ENCODE data around the gene RBM15B.
"Not testable (repeated sequence)": the region's sequence is repeated elsewhere in the genome, so short reads cannot be mapped to it uniquely, and the experiment has no call there.

The RBM15B gene

DNA sequence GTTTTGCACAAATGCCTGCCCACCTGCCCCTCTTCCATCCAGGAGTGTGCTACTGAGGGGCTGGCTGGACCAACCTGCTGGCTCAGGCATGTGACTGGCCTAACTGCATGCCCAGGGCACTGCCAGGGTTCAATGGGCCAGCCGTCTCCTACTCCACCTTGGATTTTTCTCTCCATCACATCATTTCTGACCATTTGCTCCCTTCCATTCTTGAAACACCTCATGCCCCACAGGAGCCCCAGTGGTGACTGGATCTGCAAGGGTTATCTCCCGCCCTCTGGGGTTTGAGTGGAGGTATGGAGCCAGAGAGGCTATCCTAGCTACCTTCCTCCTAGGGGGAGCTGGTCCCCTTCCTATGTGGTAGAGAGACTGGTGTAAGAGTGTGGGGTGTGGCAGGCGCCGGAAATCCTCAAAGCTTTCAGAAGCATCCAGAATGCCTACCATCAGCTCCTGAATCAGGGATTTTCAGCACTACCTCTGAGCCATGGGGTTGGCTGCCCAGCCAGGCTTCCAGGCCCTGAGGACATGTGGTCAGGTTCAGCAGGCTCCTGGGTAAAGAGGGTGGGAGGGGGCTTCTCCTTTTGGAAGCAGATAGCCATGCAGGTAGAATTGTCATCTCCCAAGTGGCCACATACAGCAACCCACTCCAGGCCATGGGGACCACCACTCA lies 8.9 kb upstream of the RBM15B start:
- Histone ChIP-seq H3K9me3 (ENCODE audit: low read length) (no peaks in the 10 kb centered on the region), H3K4me1 (ENCODE audit: insufficient read depth, low read length) (peaks cover 28% of the 10 kb centered on the region), H3K27me3 (ENCODE audit: insufficient read depth, low read length) (peaks cover 4% of the 10 kb centered on the region), H3K4me3 (ENCODE audit: low read length) (no peak overlapping the region), H2AFZ (ENCODE audit: low read depth, low read length) (no peak overlapping the region), H3K36me3 (ENCODE audit: insufficient read depth, low read length) (peaks cover 9% of the 10 kb centered on the region)

DNA sequence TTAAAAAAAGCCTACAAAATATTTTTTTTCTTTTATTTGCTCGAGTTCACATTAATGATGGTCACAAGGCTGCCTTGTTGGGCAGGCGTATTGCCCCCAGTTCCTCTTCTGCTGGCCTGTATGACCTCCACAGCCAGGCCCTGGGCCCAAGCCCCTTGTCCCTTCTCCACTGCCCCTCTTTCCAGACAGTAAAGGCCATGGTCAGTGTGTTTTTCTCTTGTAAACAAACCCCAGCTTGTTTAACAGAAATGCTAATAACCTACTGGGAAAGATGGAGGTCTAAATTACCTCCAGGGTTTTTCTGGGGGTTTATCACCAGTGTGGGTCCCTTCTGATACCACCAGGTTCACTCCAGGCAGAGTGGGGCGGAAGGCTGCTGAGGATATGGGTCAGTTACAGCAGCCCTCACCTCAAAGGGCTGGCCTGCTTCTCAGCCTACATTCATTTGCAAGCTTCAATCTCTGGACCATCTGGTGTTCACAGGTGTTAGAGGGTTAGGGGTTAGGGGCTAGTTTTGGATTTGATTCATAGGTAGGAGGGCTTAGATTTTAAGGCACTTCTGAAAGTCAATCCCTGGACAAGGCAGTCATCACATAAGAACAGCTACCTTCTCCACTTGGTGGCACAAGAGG lies 8.0 kb upstream of the RBM15B start:
- H3K4me3 ChIP-seq (ENCODE audit: low read length) = peak overlapping the region; percentile 94
- H3K36me3 ChIP-seq (ENCODE audit: insufficient read depth, low read length) = peaks cover 16% of the 10 kb centered on the region
- peaks cover 32% of the 10 kb centered on the region for H3K4me1 ChIP-seq (ENCODE audit: insufficient read depth, low read length)
- no peaks in the 10 kb centered on the region for H3K9me3 ChIP-seq (ENCODE audit: low read length)
- no peak overlapping the region for H2AFZ ChIP-seq (ENCODE audit: low read depth, low read length)
- no peaks in the 10 kb centered on the region for H3K27me3 ChIP-seq (ENCODE audit: insufficient read depth, low read length)

DNA sequence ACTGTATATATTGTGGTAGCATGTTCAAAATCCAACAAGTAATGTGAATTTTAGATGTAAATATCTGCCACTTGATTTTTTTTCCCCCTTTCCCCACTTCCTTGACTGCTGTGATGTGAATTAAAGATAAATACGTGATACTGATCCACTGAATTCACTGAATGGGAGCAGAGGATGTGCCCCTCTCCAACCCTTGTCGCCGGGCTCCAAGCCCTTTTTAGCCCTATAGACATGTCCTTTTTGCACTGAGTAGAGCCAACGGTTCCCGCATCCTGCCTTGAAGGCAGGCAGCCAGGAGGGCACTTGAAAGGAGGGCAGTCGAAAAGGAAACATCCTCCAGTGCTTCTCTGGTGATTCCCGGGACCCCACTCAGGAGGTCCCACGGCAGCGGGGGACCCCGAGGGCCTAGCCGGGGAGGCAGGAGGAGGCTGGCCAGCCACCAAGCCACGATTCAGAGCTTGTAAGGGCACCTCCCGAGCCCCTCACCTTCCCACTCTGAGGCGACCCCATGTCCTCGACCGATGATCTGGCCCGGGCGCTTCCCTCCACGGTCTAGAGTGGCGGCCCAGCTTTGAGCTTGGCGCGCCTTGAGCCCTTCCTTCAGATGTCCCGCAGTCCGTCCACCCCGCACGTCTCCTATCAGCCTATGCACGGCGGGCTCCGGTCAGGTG lies 6.9 kb upstream of the RBM15B start:
- Histone ChIP-seq H3K27me3 (ENCODE audit: insufficient read depth, low read length) (no peaks in the 10 kb centered on the region), H3K36me3 (ENCODE audit: insufficient read depth, low read length) (peaks cover 28% of the 10 kb centered on the region), H3K4me3 (ENCODE audit: low read length) (peak overlapping the region; percentile 94), H2AFZ (ENCODE audit: low read depth, low read length) (peak overlapping the region; percentile 88), H3K4me1 (ENCODE audit: insufficient read depth, low read length) (peaks cover 32% of the 10 kb centered on the region), H3K9me3 (ENCODE audit: low read length) (no peaks in the 10 kb centered on the region)

DNA sequence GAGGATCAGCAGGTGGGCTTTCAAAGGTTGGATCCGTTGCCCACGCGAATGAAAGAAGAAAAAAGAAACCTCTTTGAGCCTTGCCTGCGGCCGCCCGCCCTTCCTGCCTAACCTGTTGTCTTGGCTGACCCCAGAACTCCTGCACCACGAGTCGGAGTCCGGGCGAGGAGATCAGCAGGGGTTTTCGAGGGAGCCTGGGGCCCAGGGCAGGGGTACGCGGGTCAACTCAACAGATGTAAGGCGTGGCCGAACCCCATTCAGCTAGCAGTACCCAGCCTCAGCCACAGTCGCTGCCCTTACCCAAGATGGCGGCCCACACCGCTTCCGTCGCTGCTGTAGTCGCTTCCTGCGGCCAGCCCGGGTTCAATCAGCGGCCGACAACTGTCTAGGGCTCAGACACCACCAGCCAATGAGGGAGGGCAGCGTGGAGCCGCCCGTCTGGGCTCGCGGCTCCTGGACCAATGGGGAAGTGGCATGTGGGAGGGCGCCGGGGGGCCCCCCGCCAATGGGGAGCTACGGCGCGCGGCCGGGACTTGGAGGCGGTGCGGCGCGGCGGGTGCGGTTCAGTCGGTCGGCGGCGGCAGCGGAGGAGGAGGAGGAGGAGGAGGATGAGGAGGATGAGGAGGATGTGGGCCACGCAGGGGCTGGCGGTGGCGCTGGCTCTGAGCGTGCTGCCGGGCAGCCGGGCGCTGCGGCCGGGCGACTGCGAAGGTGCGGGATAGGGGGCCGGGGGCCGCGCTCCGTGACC lies 6.2 kb upstream of the RBM15B start, which contains the start of gene MANF:
Gene MANF, plus strand, starts transcription at position 566 of the 748 bp plus-strand sequence. Its CDS starts 52 bp downstream, at position 618.
- H2AFZ ChIP-seq (ENCODE audit: low read depth, low read length) = peak within 1 kb of the TSS; percentile 88
- H3K36me3 ChIP-seq (ENCODE audit: insufficient read depth, low read length) = peaks cover 35% of the 10 kb centered on the region
- H3K4me1 ChIP-seq (ENCODE audit: insufficient read depth, low read length) = peaks cover 32% of the 10 kb centered on the region
- H3K4me3 ChIP-seq (ENCODE audit: low read length) = peak within 1 kb of the TSS; percentile 94
- no peaks in the 10 kb centered on the region for H3K9me3 ChIP-seq (ENCODE audit: low read length)
- no peaks in the 10 kb centered on the region for H3K27me3 ChIP-seq (ENCODE audit: insufficient read depth, low read length)

DNA sequence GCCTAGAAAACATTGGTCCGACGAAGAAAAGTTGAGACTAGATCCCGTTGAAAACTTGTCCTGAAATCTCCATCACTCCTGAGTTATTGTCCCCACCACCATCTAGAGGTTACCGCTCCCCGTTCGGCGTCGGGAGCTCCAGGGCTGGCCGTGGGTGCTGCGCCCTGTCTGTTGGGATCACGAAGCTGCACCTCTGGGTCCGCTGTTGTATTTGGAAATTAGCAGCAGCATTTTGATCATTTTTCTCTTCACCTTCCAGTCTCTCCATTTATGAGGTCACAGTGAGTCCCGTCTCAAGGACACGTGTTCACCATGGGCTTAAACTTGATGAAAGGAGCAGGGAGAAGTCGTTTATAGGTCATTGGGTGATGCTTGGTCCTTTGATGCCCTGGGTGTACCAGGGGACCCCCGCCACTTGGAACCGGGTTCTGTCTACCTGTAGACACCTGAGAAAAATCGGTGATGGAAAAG lies 5.4 kb upstream of the RBM15B start:
- no peaks in the 10 kb centered on the region for H3K27me3 ChIP-seq (ENCODE audit: insufficient read depth, low read length)
- peaks cover 38% of the 10 kb centered on the region for H3K4me1 ChIP-seq (ENCODE audit: insufficient read depth, low read length)
- no peak overlapping the region for H2AFZ ChIP-seq (ENCODE audit: low read depth, low read length)
- no peaks in the 10 kb centered on the region for H3K9me3 ChIP-seq (ENCODE audit: low read length)
- H3K36me3 ChIP-seq (ENCODE audit: insufficient read depth, low read length) = peaks cover 36% of the 10 kb centered on the region
- H3K4me3 ChIP-seq (ENCODE audit: low read length) = peak overlapping the region; percentile 94

DNA sequence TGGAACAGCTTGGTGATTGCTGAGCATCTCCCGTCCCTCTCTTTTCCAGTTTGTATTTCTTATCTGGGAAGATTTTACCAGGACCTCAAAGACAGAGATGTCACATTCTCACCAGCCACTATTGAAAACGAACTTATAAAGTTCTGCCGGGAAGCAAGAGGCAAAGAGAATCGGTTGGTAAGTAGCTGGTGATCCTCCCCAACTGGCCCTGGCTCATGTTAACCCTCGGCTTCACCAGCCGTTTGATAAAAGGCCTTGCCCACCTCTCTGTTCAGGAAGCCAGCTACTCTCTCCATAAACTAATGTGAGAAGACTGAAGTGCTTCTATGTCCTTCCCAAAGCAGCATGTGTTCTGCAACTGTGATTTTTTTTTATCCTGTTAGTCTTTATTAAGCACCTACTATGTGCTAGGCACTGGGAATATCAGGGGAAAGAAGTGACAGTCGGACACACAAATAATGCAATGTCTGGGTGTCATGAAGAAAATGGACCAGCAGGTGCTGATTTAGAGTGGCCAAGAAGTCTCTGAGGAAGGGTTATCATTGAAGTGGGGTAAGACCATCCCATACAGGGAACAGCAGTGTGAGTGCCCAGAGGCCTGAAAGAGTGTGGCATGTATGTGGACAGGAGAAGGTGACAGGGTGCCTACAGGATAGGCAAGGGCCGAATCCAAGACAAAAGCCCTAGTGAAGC lies 4.8 kb upstream of the RBM15B start:
- Histone ChIP-seq H3K4me3 (ENCODE audit: low read length) (peak overlapping the region; percentile 94), H3K9me3 (ENCODE audit: low read length) (no peaks in the 10 kb centered on the region), H3K27me3 (ENCODE audit: insufficient read depth, low read length) (no peaks in the 10 kb centered on the region), H2AFZ (ENCODE audit: low read depth, low read length) (no peak overlapping the region), H3K4me1 (ENCODE audit: insufficient read depth, low read length) (peaks cover 39% of the 10 kb centered on the region), H3K36me3 (ENCODE audit: insufficient read depth, low read length) (peaks cover 36% of the 10 kb centered on the region)

DNA sequence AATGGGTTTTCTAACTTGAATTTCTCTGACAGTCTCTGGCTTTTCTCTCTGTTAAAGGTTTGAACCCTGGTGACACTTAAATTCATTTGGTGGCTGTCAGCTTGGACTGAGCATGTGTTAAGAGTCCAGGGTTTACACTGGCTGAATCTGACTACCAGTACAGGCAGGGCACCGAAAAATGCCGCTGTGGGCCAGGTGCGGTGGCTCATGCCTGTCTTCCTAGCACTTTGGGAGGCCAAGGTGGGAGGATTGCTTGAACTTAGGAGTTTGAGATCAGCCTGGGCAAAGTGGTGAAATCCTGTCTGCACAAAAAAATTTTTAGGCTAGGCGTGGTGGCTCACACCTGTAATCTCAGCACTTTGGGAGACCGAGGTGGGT lies 4.2 kb upstream of the RBM15B start:
- no peaks in the 10 kb centered on the region for H3K9me3 ChIP-seq (ENCODE audit: low read length)
- peak overlapping the region; percentile 94 for H3K4me3 ChIP-seq (ENCODE audit: low read length)
- H3K36me3 ChIP-seq (ENCODE audit: insufficient read depth, low read length) = peaks cover 36% of the 10 kb centered on the region
- no peak overlapping the region for H2AFZ ChIP-seq (ENCODE audit: low read depth, low read length)
- no peaks in the 10 kb centered on the region for H3K27me3 ChIP-seq (ENCODE audit: insufficient read depth, low read length)
- H3K4me1 ChIP-seq (ENCODE audit: insufficient read depth, low read length) = peaks cover 39% of the 10 kb centered on the region

DNA sequence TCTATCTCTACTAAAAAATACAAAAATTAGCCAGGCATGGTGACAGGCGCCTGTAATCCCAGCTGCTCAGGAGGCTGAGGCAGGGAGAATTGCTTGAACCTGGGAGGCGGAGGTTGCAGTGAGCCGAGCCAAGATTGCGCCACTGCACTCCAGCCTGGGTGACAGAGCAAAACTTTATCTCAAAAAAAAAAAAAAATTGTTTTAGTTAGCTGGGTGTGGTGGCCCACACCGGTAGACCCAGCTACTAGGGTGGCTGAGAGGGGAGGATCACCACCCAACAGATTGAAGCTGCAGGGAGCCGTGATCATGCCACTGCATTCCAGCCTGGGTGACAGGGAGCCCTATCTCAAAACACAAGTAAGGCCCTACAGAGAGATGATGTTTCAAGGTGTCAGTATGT lies 3.8 kb upstream of the RBM15B start:
- not testable (repeated sequence) for H3K27me3 ChIP-seq (ENCODE audit: insufficient read depth, low read length); H3K4me3 ChIP-seq (ENCODE audit: low read length); H2AFZ ChIP-seq (ENCODE audit: low read depth, low read length); H3K9me3 ChIP-seq (ENCODE audit: low read length)
- peaks cover 40% of the 10 kb centered on the region for H3K36me3 ChIP-seq (ENCODE audit: insufficient read depth, low read length)
- H3K4me1 ChIP-seq (ENCODE audit: insufficient read depth, low read length) = peaks cover 42% of the 10 kb centered on the region

DNA sequence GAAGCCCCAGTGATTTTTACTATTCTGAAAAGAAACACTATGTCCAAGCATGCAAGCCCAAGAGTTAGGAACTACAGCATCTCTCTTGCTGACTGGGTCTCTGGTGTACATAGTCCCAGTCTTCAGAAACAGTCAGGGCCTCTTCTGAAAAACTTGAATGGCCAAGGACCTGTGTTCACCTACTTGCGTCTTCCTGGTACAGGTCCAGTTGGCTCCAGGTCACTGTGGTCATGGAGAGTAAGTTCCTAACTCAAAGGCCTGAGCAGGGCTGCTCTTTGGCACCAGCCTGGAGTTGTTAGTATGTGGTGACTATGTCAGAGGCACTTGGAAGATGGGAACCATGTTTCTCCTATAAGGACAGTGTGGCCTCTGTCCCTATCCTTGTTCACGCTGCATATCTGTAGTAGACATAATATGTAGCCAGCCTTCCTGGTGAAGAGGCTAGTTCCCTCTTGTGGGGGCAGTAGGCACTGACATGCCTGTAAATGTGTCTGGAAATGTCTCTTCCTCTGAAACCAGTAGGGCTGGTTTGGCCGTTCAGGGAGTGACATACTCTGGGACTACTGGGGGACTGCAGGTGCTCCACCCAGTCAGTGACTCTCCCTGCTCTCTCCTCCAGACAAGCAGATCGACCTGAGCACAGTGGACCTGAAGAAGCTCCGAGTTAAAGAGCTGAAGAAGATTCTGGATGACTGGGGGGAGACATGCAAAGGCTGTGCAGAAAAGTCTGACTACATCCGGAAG lies 2.6 kb upstream of the RBM15B start:
- Histone ChIP-seq H3K4me1 (ENCODE audit: insufficient read depth, low read length) (peaks cover 47% of the 10 kb centered on the region), H3K4me3 (ENCODE audit: low read length) (no peak overlapping the region), H2AFZ (ENCODE audit: low read depth, low read length) (no peak overlapping the region), H3K27me3 (ENCODE audit: insufficient read depth, low read length) (no peaks in the 10 kb centered on the region), H3K9me3 (ENCODE audit: low read length) (peaks cover 13% of the 10 kb centered on the region), H3K36me3 (ENCODE audit: insufficient read depth, low read length) (peaks cover 52% of the 10 kb centered on the region)

DNA sequence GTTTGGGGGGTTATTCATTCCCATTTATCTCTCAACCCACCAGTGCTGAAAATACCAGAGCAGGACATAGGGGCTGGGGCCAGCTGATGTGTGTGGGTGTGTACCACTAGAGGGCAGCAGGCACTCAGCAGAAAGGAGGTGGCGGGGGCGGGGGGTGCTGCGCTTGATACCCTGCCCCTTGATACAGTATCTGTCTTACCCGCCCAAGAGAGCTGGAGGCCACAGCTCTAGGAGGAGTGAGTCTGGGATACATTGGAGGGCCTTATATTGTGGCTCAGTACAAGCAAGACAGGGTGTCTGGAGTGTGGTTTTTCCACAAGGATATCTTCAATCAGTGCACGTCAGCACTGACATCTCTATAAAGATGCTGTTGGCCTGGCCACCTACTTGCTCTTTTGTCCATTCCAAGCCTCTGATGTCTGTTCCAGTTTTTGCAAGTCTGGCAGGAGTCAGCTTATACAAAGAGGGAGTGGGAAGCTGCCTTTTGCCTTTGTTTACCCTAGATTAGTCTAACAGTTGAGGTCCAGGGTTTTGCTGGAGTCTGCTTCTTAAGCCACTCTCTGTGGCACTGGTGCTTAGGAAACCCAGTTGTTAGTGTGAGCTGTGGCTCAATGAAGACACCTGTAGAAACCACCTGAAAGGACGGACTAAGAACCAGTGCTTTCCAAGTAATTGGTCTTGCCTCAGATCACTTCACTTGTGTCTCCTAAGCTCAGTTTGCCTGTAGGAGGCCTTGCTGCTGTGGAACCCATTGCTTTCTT lies 1.5 kb upstream of the RBM15B start:
- Histone ChIP-seq H3K9me3 (ENCODE audit: low read length) (peaks cover 20% of the 10 kb centered on the region), H3K36me3 (ENCODE audit: insufficient read depth, low read length) (peaks cover 63% of the 10 kb centered on the region), H3K4me1 (ENCODE audit: insufficient read depth, low read length) (peaks cover 45% of the 10 kb centered on the region), H2AFZ (ENCODE audit: low read depth, low read length) (no peak overlapping the region), H3K27me3 (ENCODE audit: insufficient read depth, low read length) (no peaks in the 10 kb centered on the region), H3K4me3 (ENCODE audit: low read length) (no peak overlapping the region)

DNA sequence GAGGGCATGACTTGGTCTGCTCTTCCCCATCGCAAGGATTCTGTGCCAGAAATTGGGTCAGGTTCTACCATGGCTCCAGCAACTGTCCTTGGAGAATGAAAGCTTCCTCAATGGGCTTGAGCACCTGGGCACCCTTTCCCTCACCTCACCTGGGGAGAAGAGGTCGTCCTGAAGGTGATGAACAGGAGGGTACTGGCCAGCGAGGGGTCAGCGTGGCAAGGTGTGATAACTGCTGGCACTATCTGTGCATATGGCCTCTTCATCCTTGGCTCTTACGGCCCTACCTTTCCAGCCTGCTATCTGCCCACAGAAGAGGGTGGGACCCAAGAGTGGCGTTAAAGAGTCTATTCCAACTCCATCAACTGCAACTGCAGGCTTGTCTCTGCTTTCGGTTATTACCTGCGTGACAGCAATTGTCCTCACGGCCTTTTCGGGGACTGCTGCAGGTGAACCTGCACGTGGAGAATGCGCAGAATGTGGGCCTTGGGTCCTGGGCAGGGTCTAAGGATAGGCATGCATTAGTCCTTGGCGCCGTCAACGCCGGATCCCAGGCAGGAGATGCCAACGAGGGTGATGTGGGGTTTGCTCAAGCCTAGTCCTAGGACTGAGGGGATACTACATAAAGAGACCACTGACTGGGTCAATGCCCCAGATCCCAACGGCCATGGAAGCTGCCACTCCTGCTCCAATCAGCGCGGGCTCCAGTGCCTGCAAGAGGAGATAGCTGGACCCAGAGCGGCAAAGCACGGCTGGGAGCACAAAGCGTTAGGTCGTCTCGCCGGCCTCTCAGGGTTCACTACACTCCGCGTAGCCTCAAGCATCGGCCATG lies 625 bp upstream of the RBM15B start:
- peaks cover 72% of the 10 kb centered on the region for H3K36me3 ChIP-seq (ENCODE audit: insufficient read depth, low read length)
- peaks cover 46% of the 10 kb centered on the region for H3K4me1 ChIP-seq (ENCODE audit: insufficient read depth, low read length)
- H3K9me3 ChIP-seq (ENCODE audit: low read length) = peaks cover 20% of the 10 kb centered on the region
- H2AFZ ChIP-seq (ENCODE audit: low read depth, low read length) = no peak overlapping the region
- H3K27me3 ChIP-seq (ENCODE audit: insufficient read depth, low read length) = no peaks in the 10 kb centered on the region
- peak overlapping the region; percentile 42 for H3K4me3 ChIP-seq (ENCODE audit: low read length)
